Fibroblast of skin of abdomen (primary cell): Measurements from ENCODE around the gene MROH7.
"Not testable (repeated sequence)": the region's sequence is repeated elsewhere in the genome, so short reads cannot be mapped to it uniquely, and the experiment has no call there.

Experiments
- DNase-seq: peaks from one replicate; pipeline ENCODE4 v3.0.0-alpha.2; 2013

Gene MROH7

DNA sequence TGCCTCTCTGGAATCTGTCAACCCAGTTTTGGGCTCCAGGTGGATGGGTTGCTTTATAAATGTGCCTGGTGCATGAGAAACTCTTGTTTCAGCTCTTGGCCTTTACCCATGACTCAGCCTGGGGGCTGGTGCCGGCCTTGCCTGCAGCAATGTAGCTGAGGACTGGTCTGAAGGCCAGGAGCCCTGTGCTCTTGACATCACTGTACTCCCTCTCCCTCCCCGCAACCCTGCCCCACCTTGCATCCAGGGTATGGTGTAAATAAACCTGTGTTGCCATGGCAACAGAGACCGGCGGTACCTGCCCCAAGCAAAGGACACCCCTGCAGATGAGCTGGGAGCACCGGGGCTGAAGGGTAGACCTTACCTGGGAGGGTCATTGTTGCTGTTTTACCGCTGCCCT lies 31.5 kb upstream of the MROH7 start:
- DNase-seq = no peak

GRCh38 chr1:54610601-54611580 lies 30.7 kb upstream of the MROH7 start:
- DNase-seq = no peak

GRCh38 chr1:54611621-54612020 lies 30.0 kb upstream of the MROH7 start:
- DNase-seq = no peak

DNA sequence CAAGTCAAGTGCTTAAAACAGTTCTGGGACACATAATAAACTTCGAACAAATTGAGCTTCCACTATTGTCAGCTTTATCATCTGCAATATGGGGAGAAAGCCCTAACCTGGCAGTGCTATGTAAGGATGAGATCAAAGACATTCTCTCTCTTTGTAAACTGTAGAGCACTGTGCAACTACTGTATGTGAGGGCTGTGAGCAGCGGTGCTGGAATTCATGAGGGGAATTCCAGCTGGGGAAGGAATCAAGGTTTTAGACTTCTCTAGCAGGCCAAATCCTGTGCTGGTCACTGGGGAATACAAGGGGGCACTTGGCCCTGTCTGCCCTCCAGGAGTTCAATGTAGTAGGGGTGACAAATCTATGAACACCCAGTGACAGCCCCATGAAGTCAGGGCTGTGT lies 27.6 kb upstream of the MROH7 start:
- no peak for DNase-seq

DNA sequence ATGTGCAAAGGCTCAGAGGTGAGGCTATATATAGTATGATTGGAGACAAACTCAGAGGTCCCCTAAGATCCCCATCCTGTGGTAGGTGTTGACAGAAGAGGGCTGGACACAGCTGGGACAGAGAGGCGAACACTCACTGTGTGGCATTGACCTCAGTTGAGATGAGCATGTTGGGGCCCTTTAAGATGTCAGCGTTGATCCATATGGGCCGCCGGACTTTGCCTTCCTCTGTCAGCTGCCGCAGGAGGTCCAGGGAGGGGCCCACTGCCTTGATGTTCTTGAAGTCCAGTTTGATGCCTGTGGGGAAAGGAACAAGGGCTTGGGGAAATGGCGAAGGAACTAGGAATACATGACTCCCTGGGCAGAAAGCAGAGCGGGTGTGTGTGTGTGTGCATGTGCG lies 27.0 kb upstream of the MROH7 start:
- no peak for DNase-seq

- no peak for DNase-seq
Observed at GRCh38 chr1:54615531-54616279, 25.9 kb upstream of the MROH7 start.

- DNase-seq = no peak
Observed at GRCh38 chr1:54619749-54620148, 21.8 kb upstream of the MROH7 start.

- no peak for DNase-seq
Observed at GRCh38 chr1:54623216-54624007, 18.2 kb upstream of the MROH7 start, which contains the start of gene FAM151A. Gene FAM151A (minus strand): TSS chr1:54623525. CDS start chr1:54623395, 130 bp downstream.

GRCh38 chr1:54624466-54625464 lies 16.8 kb upstream of the MROH7 start:
- no peak for DNase-seq

DNA sequence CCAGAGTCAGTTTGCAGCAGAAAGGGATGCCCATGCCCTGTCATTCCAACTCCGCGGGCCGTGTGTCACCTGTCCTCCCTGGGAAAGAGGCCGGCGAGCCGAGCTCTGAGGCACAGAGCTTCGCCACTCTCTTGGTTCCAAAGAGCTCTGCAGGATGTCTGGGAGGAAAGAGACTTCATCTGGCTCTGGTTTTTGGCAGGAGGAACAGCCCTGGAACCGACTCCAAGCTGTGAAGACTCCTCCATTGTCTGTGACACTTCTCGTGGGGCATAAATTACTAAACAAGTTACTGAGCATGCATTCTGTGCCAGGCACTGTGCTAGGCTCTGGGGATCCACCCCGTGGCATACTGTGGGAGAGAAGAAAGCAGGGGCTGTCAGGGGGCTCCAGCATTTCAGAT lies 14.4 kb upstream of the MROH7 start:
- DNase-seq = no peak

GRCh38 chr1:54635804-54636203 lies 5.8 kb upstream of the MROH7 start:
- DNase-seq = not testable (repeated sequence)

DNA sequence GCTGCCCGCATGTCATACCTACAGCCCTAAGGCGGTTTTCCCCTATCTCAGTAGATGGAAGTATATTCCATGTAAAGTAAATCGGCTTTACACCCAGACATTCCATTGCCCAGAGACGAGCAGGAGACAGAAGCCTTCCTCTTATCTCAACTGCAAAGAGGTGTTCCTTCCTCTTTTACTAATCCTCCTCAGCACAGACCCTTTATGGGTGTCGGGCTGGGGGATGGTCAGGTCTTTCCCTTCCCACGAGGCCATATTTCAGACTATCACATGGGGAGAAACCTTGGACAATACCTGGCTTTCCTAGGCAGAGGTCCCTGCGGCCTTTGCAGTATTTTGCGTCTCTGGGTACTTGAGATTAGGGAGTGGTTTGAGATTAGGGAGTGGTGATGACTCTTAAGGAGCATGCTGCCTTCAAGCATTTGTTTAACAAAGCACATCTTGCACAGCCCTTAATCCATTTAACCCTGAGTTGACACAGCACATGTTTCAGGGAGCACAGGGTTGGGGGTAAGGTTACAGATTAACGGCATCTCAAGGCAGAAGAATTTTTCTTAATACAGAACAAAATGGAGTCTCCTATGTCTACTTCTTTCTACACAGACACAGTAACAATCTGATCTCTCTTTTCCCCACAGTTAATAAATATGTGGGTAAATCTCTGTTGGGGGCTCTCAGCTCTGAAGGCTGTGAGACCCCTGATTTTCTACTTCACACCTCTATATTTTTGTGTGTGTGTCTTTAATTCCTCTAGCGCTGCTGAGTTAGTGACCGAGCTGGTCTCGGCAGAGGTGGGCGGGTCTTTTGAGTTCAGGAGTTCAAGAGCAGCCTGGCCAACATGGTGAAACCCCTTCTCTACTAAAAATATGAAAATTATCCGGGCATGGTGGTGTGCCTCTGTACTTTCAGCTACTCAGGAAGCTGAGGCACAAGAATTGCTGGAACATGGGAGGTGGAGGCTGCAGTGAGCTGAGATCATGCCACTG lies 4.8 kb upstream of the MROH7 start:
- not testable (repeated sequence) for DNase-seq

- DNase-seq = no peak
Observed at GRCh38 chr1:54640361-54640760, 1.2 kb upstream of the MROH7 start.

DNA sequence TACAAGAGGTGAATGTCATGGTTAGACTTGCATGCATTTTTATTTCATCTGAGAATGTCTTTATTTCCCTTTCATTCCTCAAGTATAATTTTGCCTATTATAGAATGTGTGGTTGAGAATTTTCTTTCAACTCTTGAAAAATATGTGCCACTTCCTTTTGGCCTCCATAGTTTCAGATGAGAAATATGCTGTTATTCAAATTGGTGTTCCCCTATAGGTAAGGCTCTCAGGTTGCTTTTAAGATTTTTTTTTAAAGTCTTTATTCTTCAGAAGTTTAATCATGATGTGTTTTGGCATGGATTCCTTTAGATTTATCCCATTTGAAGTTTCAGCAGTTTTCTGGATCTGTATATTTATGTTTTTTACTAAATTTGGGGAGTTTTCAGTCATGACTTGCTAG lies 2.1 kb downstream of the MROH7 start:
- no peak for DNase-seq

DNA sequence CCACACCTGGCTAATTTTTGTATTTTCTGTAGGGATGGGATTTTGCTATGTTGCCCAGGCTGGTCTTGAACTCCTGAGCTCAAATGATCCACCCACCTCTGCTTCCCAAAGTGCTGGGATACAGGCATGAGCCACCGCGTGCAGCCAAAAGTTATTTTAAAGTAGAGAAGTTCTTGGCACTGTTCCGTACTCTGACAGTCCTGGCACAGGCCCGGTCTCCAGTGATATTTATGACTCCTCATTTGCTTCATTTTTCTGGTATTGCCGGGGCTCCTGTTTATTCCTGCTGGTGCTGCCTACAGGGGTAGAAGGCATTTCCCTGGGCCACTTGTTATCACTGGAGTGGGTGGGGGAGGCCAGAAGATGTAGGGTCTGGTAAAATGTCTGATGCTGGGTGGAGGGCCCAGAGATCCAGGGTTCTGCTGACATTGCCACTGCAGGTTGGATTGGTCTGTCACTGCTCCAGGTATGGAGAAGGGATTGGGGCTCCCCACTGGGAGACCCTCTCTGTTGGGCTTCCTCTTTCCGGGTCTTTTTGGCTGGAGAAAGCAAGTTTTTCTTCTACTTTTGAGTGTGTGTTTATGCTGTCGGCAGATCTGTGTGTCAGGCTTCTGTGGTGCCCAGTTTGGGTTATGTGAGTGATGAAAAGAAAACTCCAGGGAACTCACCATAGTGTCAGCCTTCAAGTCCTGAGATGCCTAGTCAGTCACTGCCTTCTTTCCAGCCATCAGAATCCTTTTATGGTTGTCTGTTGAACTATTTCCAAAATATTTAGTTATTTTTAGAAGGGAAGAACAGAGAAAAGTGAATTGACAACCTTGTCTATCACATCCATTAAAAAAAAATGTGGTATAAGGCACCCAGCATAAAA lies 4.5 kb downstream of the MROH7 start:
- DNase-seq = no peak

DNA sequence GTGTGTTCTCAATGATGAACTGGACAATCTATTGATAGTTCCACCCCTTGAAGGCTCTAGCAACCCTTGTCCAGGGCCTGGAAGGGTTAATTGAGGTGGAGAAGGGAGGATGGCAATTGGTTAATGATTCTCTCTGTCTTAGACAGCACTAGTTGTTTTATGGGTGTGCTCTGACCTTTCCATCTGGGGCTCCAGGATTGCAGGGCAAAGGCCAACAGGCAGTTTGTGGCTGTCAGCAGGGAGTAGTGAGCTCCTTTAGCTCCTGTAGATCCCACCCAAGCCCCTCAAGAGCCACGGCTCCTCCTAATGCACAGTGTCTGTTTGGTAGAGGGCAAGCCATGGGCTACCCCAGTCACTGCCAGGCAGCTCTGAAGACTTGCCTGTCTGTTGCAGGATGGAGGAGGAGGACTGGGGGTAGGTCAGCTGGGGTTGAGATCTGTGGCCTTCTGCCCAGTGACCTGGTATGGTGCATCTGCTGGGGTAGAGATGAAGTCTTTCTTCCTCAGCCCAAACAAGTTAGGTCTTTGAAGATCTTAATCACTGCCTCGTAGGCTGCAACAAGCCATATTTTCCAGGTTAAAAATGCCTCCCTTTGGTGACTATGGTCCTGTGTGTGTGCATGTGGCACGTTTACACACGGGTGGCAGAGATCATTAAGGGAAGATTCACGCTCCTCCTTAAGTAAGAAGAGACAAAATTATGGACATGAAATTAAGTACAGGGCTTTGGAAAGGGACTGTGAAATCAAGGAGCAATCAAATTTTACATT lies 7.7 kb downstream of the MROH7 start:
- DNase-seq = no peak

- no peak for DNase-seq
Observed at GRCh38 chr1:54649921-54650320, 8.3 kb downstream of the MROH7 start.

DNA sequence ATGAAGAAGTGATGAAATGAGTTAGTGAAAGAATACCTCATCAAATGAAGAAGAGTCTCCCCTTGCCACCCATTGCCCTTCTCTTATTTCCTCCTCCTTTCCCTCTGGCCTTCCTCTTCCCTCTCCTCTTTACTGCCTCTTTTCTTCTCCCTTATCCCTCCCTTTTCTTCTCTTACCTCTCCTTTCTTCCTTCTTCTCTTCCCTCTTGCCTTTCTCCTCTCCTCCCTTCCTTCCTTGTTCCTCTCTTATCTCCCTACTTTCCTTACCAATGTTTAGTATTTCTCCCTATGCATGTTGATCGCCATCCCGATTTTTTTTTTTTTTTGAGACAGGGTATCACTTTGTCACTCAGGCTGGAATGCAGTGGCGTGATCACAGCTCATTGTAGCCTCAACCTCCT lies 8.8 kb downstream of the MROH7 start:
- DNase-seq = no peak
